CD4-positive, alpha-beta T cell treated with Interleukin-12 subunit alpha and Interleukin-12 subunit beta, for 1 hour (primary cell): ENCODE results near the gene THRB.

Experiments used
- DNase-seq: peaks from one replicate; pipeline ENCODE4 v3.0.0-alpha.2; 2020

Gene THRB

DNA sequence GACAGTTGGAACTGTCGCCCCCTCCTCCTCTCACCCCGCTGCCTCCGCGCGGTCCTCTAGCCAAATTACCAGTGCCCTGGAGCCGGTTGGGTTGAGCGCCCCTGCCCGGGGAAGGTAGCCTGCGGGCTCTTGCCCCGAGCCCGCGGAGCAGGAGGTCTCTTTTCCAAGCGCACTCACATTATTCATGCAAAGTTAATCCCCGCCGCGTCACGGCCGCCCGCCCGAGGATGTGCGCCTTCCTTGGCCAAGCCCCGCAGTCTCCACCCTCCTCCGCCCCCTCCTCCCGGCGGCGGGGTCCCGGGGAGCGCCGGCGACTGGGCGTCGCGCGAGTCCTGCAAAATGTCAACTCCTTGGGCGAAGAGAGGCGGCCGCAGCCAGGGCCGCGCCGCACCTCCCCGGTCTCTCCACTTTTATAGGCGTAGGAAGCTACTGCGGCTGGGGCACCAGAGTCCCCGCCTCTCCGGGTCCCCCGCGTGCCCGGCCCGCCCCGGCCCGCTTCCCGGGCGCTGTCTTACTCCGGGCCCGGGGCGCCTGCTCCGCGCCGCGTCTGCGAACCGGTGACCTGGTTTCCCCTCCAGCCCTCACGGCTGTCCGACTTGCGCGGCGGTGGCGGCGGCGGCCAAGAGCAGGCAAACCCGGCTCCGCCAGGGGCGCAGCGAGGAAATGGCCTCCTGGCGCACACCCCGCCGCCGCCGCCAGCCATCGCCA is at the start of gene THRB:
TSS of gene THRB (minus strand) at position 233 of the 708 bp plus-strand sequence.
- DNase-seq = no peak

- DNase-seq = no peak
Observed at GRCh38 chr3:24541935-24542334, 47.3 kb upstream of the THRB start.

- DNase-seq = no peak
Observed at GRCh38 chr3:24540821-24541220, 46.2 kb upstream of the THRB start.

- DNase-seq = no peak
Observed at GRCh38 chr3:24539699-24540098, 45.0 kb upstream of the THRB start.

DNA sequence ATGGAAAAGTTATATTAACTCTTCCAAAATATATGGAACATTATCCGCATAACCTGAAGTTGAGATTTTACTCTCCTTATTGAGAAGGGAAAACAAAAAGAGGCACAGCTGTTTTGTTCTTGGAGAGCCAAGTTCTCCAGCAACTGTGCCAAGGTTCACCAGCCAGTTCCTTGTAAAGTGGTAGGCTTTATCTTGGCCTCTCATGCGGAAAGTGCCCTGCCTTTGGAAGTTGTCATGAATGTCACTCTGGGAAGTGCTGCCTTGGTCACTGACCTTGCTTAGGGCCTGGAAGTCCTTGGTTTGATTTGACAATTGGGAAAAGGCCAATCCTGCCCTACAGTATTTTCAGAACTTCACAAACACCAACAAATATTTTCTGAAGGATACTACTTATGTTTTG is 44.2 kb upstream of the THRB start:
- DNase-seq = no peak

GRCh38 chr3:24533561-24534193 is 39.0 kb upstream of the THRB start:
- no peak for DNase-seq

GRCh38 chr3:24530471-24530870 is 35.8 kb upstream of the THRB start:
- no peak for DNase-seq

GRCh38 chr3:24529210-24529609 is 34.6 kb upstream of the THRB start:
- DNase-seq = no peak

DNA sequence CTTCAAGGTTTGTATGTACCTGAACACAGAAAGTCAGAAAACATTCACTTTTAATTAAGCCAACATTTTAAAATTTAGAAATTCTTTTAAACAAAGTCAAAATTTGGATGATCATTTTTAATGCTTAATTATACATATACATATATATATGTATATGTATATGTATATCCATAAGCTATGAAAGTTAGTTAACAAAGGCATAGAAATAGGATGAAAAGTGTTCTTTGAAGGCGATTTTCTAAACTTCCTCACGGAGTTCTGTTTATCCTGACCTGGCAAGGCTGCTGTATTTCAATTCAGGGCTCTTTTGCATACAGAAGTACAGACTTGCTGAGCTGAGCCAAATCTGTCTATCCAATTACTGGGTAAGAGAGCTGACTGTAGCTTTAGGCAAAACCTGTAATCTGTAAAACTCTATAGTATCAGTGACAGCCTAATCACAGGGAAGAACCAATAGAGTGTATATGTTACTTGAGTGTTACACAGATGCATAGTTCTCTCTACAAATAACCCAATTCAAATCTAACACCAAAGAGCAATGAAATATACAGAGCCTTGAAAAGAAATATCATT is 32.1 kb upstream of the THRB start:
- no peak for DNase-seq

DNA sequence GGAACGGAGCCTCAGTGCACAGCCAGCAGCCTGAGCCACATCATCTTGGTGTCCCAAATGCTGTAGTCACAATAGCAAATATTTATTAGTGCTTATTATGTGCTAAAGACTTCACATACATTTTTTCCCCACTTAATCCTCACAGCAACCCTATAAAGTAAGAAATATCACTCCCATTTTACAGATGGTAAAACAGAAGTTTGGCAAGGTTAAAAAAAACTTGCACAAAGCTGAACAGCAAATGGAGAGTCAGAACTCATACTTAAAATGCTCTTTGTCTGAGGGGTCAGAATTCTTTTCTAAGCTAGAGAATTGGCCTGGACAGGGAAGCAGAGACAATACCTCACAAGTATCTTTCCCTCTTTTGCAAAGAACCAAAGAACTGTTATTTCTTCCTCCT is 30.9 kb upstream of the THRB start:
- no peak for DNase-seq

DNA sequence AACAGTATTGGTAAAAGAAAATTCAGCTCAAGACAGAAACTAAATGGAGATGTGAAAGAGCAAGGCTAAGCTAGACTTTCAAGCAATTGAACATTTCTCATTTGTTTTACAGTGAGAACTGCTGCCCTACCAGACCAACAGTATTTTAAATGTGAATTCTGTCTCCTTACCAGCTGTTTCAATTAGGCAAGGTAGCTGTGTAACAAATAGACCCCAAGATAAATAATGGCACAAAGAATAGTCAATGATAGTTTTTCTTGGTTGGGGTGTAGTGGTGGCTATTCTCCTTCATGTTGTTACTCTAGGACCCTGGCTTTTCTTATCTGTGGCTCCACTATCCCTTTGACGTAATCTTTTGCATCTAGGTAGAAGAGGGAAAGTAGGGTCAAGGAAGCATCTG is 30.4 kb upstream of the THRB start:
- no peak for DNase-seq

DNA sequence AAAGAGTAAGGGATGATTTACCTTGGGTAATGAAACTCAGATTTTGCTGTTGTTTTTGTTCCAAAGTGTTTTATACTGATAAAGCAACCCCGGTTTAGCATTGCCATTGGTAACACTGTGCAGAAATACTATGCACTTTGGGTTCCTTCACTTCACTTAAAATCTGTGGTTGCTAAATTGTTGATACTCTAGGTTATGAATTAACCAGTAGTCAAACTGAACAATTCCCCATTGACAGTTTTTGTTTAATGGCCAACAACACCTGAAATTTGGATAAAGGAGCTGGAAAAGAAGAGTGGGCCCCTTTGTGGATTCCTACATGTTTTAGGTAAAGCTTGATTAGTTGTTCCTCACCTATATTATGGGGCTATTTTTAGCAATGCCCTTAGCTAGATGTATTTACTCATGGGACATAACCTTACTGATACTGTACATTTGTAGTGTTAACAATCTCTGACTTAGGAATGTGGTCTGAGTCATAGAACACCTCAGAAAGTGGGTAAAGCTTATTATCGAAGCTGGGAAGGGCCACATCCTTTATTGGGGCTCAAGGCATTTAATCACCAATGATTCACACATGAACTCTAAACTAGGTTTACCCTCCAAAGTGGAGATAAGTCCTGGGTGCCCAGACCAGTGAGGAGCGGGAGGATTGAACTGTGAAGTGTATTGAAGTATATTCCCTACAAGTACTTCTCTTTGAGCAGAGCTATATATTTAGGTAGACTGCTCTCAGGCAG is 29.5 kb upstream of the THRB start:
- DNase-seq = no peak

DNA sequence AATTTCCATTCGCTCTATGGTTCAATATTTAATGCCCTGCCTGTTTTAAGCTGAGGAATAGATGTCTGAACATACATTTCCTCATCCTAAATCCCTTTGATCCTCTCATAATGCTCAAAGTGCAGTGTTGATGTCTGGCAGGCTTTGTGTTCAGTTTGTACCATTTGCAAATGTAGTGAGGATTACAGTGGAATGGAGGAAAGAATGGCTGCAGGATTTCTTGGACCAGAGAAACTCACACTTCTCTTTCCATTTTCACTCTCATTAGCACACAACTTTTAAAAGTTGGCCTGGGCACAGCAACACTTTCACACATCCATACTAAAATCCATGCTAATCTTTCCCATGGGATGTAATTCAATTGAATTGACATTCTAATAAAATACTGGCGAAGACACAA is 28.6 kb upstream of the THRB start:
- no peak for DNase-seq

- no peak for DNase-seq
Observed at GRCh38 chr3:24522146-24522579, 27.5 kb upstream of the THRB start.

DNA sequence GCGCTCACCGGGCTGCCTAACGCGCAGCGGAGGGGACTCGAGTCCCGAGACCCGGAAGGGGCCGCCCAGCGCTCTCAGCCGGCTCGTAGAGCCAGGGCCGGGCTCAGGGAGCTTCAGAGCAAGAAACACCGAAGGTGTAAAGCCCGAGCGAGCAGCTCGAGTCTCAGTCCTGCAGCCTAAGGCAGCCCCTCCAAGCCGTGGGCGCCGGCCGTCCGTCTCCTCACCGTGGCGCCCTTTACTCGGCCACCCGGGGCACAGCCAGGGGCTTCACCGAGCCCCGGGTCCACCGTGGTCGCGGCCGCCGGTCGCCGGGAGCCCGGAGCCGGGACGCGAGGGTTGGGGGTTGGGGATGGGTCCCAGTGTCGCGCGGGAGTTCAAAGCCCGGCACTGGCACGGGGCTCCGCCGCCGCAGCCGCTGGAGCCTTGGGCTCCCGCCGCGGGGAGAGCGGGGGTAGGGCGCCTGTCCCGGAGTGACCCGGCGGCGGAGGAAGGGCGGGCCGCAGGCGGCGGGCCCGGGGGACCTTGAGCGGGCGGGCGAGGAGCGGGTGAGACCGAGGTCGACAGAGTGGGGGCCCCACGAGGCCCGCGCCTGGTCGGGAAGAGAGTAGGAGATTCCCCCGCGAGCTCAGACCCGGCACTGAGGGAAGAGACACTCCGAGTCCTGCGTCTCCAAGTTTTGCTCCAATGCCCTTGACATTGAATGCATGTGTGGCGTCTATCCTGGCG is 26.9 kb upstream of the THRB start:
- DNase-seq = no peak

GRCh38 chr3:24520976-24521419 is 26.3 kb upstream of the THRB start:
- no peak for DNase-seq

DNA sequence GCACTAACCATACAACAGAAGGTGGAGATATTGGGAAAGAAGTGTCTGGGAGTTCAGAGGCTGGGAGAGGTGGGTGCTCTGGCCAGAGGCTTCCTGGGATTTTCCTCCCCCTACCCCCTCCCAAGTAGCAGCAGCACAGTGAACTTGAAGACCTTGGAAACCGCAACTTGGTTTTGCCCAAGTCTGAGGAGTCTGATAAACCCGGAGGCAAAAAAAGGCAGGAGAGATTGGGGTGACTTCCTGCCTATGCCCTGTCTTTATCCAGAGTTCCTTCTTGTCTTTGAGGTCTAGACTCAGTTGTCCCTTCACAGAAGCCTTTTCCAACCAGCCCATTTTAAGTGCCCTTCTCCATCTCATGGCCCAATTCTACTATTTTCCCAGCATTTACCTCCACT is 25.4 kb upstream of the THRB start:
- no peak for DNase-seq

DNA sequence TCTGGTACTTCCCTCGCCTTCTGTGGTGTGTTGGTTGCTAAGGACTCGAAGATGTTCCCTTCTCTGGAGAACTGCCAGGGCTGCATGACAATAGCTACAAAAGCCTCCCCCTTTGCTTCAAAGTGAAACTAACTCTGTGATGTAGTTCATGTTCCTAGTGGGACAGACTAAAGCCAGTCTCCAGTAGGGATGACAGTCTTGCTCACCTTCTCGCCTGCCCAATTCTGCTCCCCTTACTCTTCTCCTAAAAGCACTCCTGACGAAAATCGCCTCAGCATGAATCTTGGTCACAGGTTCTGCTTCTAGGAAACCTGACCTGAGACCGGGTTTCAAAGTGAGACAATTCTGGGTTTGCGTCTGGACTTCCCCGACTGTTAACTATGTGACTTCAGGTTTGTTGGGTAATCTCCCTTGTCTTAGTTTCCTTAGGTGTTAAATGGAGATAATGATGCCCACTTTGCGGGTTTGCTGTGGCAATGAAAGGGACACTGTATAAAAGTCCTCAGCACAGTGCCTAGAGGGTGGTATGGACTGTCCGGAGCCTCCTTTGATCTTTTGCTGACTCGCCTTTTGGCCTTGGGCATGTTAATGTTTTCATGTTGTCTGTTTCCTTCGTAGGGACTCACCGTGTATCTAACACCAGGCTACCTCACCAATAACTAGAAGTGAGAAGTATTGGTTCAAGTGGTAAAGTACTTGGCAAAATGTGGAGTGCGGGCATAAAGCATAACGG is 24.9 kb upstream of the THRB start:
- DNase-seq = no peak

- DNase-seq = no peak
Observed at GRCh38 chr3:24518990-24519367, 24.3 kb upstream of the THRB start.

DNA sequence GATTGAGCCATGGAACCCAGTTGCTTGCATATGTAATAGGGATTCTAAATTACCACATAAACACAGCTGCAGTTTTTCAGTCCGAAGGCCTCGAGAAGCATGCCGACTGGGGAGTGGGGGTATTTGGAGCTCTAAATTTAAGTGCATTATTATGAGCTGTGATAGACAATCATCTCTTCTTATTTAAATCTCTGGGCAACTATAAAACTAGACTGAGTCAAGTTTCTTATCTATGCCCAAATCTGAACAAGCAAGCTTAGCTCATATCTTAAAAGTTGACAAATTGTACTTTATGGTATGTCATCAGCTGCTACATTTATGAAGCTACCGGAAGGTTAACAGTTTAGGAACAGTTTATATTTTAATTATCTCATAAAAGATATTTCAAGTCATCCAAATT is 19.5 kb upstream of the THRB start:
- no peak for DNase-seq

- DNase-seq = no peak
Observed at GRCh38 chr3:24513463-24513862, 18.8 kb upstream of the THRB start.

GRCh38 chr3:24512564-24513197 is 18.0 kb upstream of the THRB start:
- no peak for DNase-seq
